ENCODE results near the gene SLC25A28. TPM values are rescaled to one million over a fixed set of nuclear protein-coding genes. Genes with fewer than 3 reads are reported as not detected.

The SLC25A28 gene
- total RNA-seq, 4 donors from 2014 or later = 29.8 to 42.8 (median 31.5) TPM

- TF ChIP-seq POLR2AphosphoS5 (IDR thresholded peaks at IDR 0.05) (no peak), CTCF (IDR thresholded peaks at IDR 0.05) (no peak), EP300 (IDR thresholded peaks at IDR 0.05) (no peak), POLR2A (IDR thresholded peaks at IDR 0.05; ENCODE audit: low read depth) (no peak)
- Histone ChIP-seq H3K27ac (replicated peaks in 1 of 4) (no peak overlapping the region), H3K9me3 (no peaks in the 10 kb centered on the region), H3K27me3 (no peaks in the 10 kb centered on the region), H3K4me1 (peaks cover 24 to 48% (median 38%) of the 10 kb centered on the region in 4 donors), H3K4me3 (no peak overlapping the region), H3K36me3 (peaks cover 6 to 31% (median 26%) of the 10 kb centered on the region in 4 donors)
- 50% methylated on average over 4 of the region's 4 CpGs for WGBS
- intact Hi-C loops (cut with DNase I) = loop anchor here (10.0 kb wide), 1 partner anchor 1171 kb away; the partner anchor contains the start of gene HPS1
- DNase-seq (ENCODE audit: extremely low spot score) = no peak
These were observed 4.8 kb downstream of the SLC25A28 start for GRCh38 chr10:99615426-99615825.

GRCh38 chr10:99612167-99612831 is 7.9 kb downstream of the SLC25A28 start:
- Histone ChIP-seq H3K27me3 (no peaks in the 10 kb centered on the region), H3K4me1 (peaks cover 8 to 23% (median 17%) of the 10 kb centered on the region in 4 donors), H3K27ac (replicated peaks in 1 of 4) (peak overlapping the region in 1 of 4 donors; percentile 19), H3K4me3 (no peak overlapping the region), H3K9me3 (no peaks in the 10 kb centered on the region), H3K36me3 (peaks cover 13 to 47% (median 39%) of the 10 kb centered on the region in 4 donors)
- DNase-seq (ENCODE audit: extremely low spot score) = no peak
- intact Hi-C loops (cut with DNase I) = loop anchor here (2.0 to 10.0 kb wide), 3 partner anchors 177 to 1167 kb away; partner anchors contain the start of gene HPS1
- TF ChIP-seq POLR2AphosphoS5 (IDR thresholded peaks at IDR 0.05) (no peak), CTCF (IDR thresholded peaks at IDR 0.05) (peak; percentile 77 to 82 (median 79))
- 30% methylated on average over 7 of the region's 7 CpGs for WGBS

GRCh38 chr10:99611326-99611725 is 8.9 kb downstream of the SLC25A28 start:
- intact Hi-C loops (cut with DNase I) = loop anchor here (10.0 kb wide), 1 partner anchor 1167 kb away; the partner anchor contains the start of gene HPS1
- no peak overlapping the region for H3K4me3 ChIP-seq
- peaks cover 13 to 47% (median 39%) of the 10 kb centered on the region in 4 donors for H3K36me3 ChIP-seq
- 57% methylated on average over 4 of the region's 4 CpGs for WGBS
- no peak for DNase-seq (ENCODE audit: extremely low spot score)
- TF ChIP-seq EP300 (IDR thresholded peaks at IDR 0.05) (no peak), POLR2A (IDR thresholded peaks at IDR 0.05; ENCODE audit: low read depth) (no peak), POLR2AphosphoS5 (IDR thresholded peaks at IDR 0.05) (no peak), CTCF (IDR thresholded peaks at IDR 0.05) (no peak)
- H3K27ac ChIP-seq (replicated peaks in 1 of 4) = no peak overlapping the region
- no peaks in the 10 kb centered on the region for H3K27me3 ChIP-seq
- peaks cover 0 to 14% (median 7%) of the 10 kb centered on the region in 4 donors for H3K4me1 ChIP-seq
- no peaks in the 10 kb centered on the region for H3K9me3 ChIP-seq

- peaks cover 13 to 47% (median 39%) of the 10 kb centered on the region in 4 donors for H3K36me3 ChIP-seq
- 80% methylated on average over 3 of the region's 3 CpGs for WGBS
- TF ChIP-seq EP300 (IDR thresholded peaks at IDR 0.05) (no peak), POLR2AphosphoS5 (IDR thresholded peaks at IDR 0.05) (no peak), CTCF (IDR thresholded peaks at IDR 0.05) (no peak), POLR2A (IDR thresholded peaks at IDR 0.05; ENCODE audit: low read depth) (no peak)
- H3K4me1 ChIP-seq = peaks cover 0 to 4% (median 0%) of the 10 kb centered on the region in 4 donors
- intact Hi-C loops (cut with DNase I) = loop anchor here (10.0 kb wide), 1 partner anchor 1165 kb away; the partner anchor contains the start of gene HPS1
- DNase-seq (ENCODE audit: extremely low spot score) = no peak
- no peak overlapping the region for H3K4me3 ChIP-seq
- H3K27me3 ChIP-seq = no peaks in the 10 kb centered on the region
- no peak overlapping the region for H3K27ac ChIP-seq (replicated peaks in 1 of 4)
- H3K9me3 ChIP-seq = no peaks in the 10 kb centered on the region
These were observed 10.0 kb downstream of the SLC25A28 start for GRCh38 chr10:99610221-99610620.

Data from esophagus muscularis mucosa (tissue), 4 donors.